Naive thymus-derived CD8-positive, alpha-beta T cell (primary cell): ENCODE data around the gene GYPE. TPM values are rescaled to one million over a fixed set of nuclear protein-coding genes. Genes with fewer than 3 reads are reported as not detected.
"Not testable (repeated sequence)": the region's sequence is repeated elsewhere in the genome, so short reads cannot be mapped to it uniquely, and the experiment has no call there.

Experiments
- ATAC-seq, 2 donors: fragments of 150-1000 bp; cut with Tn5 transposase in 1 of 2; sonication (Bioruptor Pico), chemical (Tn5 transposase) in 1 of 2; 1 replicate in 1 of 2; 2 replicates in 1 of 2; pipeline ENCODE4 v1.10.0; 2021; ENCODE audit warnings: mild to moderate bottlenecking in 2 of 2, moderate library complexity in 2 of 2
- POLR2A ChIA-PET: fragments of 350-600 bp; sonication (Branson Sonifier 250); formaldehyde crosslinking; loops from one replicate; lab custom pipeline; 2021; ENCODE audit warnings: antibody characterized with exemption; lab: Charles Lee
- DNase-seq, 10 donors: peaks; one replicate each; pipeline versions ENCODE4 v3.0.0 to v3.0.0-alpha.2; 2020 to 2022
- H3K27ac Mint-ChIP-seq, 10 donors: one replicate each; pipeline ENCODE4 v1.8.0; 2020 to 2022; ENCODE audit warnings: mild to moderate bottlenecking in 10 of 10, mixed read lengths in 10 of 10, moderate library complexity in 4 of 10, inconsistent platforms in 1 of 10
- H3K27me3 Mint-ChIP-seq, 5 donors: one replicate each; pipeline ENCODE4 v1.8.0; 2021 to 2022; ENCODE audit warnings: mixed read lengths in 5 of 5
- H3K36me3 Mint-ChIP-seq, 3 donors: one replicate each; pipeline ENCODE4 v1.8.0; 2020 to 2022; ENCODE audit warnings: mixed read lengths in 3 of 3, mild to moderate bottlenecking in 2 of 3, inconsistent platforms in 1 of 3
- H3K4me1 Mint-ChIP-seq, 4 donors: one replicate each; pipeline ENCODE4 v1.8.0; 2021 to 2022; ENCODE audit warnings: mixed read lengths in 4 of 4
- H3K4me3 Mint-ChIP-seq, 10 donors: one replicate each; pipeline ENCODE4 v1.8.0; 2020 to 2022; ENCODE audit warnings: mild to moderate bottlenecking in 10 of 10, mixed read lengths in 10 of 10, moderate library complexity in 6 of 10, inconsistent platforms in 1 of 10
- H3K9me3 Mint-ChIP-seq, 9 donors: one replicate each; pipeline ENCODE4 v1.8.0; 2020 to 2022; ENCODE audit warnings: mixed read lengths in 9 of 9, mild to moderate bottlenecking in 3 of 9, inconsistent platforms in 1 of 9, moderate library complexity in 1 of 9
- polyA plus RNA-seq, 3 donors: library from polyadenylated mRNA; unstranded; fragments of 300-500 nt; fragmentation: Illumina TruSeq; gene quantifications; one replicate each; pipeline ENCODE4 v1.2.3, GENCODE V29; 2021
- total RNA-seq, 8 experiments: library from RNA in 2 of 8; stranded (reverse) in 2 of 8; gene quantifications; one replicate each; pipeline ENCODE4 v1.2.3 and lab custom pipeline; 2021 to 2026

Gene GYPE
- total RNA-seq (1 to 10 TPM; 5.6 to 5.7 TPM), polyA plus RNA-seq (1 to 10 TPM; 2.6 to 5.9 (median 5.6) TPM), total RNA-seq (lab: John Stamatoyannopoulos, UW) (0 to 3.9 (median 0.63) reads per million in 6 experiments)

DNA sequence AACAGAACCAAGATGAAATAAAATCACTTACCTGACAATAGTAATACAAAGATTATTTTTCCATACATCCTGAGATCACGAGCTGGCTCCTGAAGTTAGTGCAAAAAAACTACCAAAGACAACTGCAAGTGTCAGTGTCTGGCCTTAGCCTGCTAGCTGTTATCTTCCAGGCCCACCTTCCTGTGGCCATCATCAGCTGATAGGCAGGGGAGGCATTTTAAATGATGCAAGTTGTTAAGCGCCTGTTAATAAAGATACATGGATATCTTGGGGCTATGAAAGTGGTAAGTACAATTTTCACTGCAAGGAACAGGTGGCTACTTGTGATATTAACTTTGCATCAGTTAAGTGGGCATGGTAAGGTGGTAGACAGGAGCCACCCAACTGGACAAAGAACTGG, at the start of gene GYPE:
Gene GYPE, minus strand, starts transcription at position 120 of the 400 bp plus-strand sequence. Its CDS starts 52 bp downstream, at position 68.
- POLR2A ChIA-PET, H3K36me3 Mint-ChIP-seq, ATAC-seq, H3K9me3 Mint-ChIP-seq, DNase-seq, H3K27me3 Mint-ChIP-seq: not testable (repeated sequence)
- Mint-ChIP-seq H3K4me1 (peaks cover 6 to 24% (median 17%) of the 10 kb centered on the region in 4 donors), H3K27ac (peak within 1 kb of the TSS in 2 of 10 donors; percentile 32 to 39), H3K4me3 (peak within 1 kb of the TSS in 2 of 10 donors; percentile 7 to 10)

GRCh38 chr4:143951458-143951972, 46.2 kb upstream of the GYPE start:
- Mint-ChIP-seq H3K36me3 (peaks cover 3 to 25% (median 6%) of the 10 kb centered on the region in 3 donors), H3K9me3 (peaks cover 0 to 39% (median 11%) of the 10 kb centered on the region in 9 donors)
- H3K4me1 Mint-ChIP-seq, POLR2A ChIA-PET, DNase-seq, ATAC-seq, H3K4me3 Mint-ChIP-seq, H3K27me3 Mint-ChIP-seq, H3K27ac Mint-ChIP-seq: not testable (repeated sequence)

DNA sequence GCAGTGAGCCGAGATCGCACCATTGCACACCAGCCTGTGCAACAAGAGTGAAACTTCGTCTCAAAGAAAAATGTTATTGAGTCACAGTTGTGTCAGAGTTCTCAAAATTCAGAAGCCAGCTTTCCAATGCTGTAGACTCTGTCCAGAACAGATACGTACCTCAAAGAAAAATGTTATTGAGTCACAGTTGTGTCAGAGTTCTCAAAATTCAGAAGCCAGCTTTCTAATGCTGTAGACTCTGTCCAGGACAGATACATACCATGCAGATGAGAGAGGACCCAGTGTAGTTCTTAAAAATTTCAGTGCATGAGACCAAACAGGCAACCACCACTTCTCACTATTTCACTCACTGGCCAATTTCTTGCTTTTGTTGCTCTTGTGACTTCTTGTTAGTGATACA, 45.6 kb upstream of the GYPE start:
- POLR2A ChIA-PET, H3K4me3 Mint-ChIP-seq, DNase-seq, H3K27me3 Mint-ChIP-seq, H3K4me1 Mint-ChIP-seq, H3K27ac Mint-ChIP-seq, ATAC-seq: not testable (repeated sequence)
- Mint-ChIP-seq H3K36me3 (peaks cover 3 to 25% (median 5%) of the 10 kb centered on the region in 3 donors), H3K9me3 (peaks cover 0 to 39% (median 11%) of the 10 kb centered on the region in 9 donors)

DNA sequence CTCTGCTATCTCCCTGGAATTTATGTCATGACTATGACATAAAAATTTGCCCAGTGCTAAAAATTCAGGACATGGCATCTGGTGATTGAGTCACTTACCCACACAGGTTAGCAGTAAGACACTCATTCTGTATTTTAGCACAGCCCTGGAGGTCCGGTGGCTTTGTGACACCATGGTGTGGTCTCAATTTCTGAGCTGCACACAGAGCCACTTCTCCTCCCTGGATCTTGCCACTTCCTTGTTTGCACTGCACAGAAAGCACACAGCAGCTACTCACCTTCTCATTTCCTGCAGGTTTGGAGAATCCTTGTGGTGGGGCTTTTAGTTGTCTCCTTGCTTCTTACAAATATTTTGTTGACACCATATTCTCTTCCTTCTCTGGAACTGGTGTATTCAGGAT, 44.8 kb upstream of the GYPE start:
- DNase-seq, H3K27ac Mint-ChIP-seq, H3K27me3 Mint-ChIP-seq, ATAC-seq, H3K4me1 Mint-ChIP-seq, H3K4me3 Mint-ChIP-seq, POLR2A ChIA-PET: not testable (repeated sequence)
- H3K9me3 Mint-ChIP-seq = peaks cover 0 to 39% (median 11%) of the 10 kb centered on the region in 9 donors
- H3K36me3 Mint-ChIP-seq = peaks cover 3 to 25% (median 3%) of the 10 kb centered on the region in 3 donors

DNA sequence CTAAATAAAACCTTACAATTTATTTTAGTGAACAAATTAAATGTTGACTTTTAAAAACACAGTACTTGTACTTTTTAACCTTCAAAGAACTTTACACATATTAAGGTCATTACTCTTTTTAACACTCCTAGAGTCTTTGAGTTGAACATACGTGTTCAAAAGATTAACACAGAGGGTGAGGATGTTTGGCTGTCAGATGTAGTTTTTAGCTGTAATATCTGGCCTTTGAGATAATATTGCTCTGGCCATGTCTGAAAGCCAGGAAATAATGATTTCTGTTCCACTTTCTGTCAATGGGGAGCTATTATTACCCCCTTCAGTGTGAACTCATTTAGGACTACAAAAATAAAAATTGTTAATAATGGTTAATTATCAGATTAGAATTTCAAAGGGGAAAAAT, 42.1 kb upstream of the GYPE start:
- ATAC-seq, H3K27me3 Mint-ChIP-seq, H3K4me3 Mint-ChIP-seq, POLR2A ChIA-PET, DNase-seq, H3K4me1 Mint-ChIP-seq, H3K27ac Mint-ChIP-seq: not testable (repeated sequence)
- H3K36me3 Mint-ChIP-seq = peaks cover 3 to 18% (median 3%) of the 10 kb centered on the region in 3 donors
- H3K9me3 Mint-ChIP-seq = peaks cover 0 to 28% (median 11%) of the 10 kb centered on the region in 9 donors

DNA sequence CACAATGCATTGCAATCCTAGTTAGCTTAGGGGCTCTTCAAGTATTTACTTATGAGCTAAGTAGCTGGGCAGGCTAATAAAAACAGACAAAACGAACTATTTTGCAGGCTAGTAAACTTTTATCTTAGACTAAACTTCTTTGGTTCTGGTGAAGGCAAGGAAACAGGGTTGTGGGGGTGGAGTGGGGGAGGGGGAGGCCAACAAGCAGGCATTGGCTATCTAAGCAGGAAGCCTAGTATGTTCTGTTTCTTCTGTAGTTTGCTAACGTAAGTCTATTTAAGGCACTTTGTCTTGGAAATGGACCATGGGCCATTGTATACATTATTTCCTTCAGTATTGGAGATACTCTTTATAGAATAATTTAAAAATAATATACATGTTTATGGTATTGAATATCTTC, 35.3 kb upstream of the GYPE start:
- H3K4me1 Mint-ChIP-seq, ATAC-seq, H3K27me3 Mint-ChIP-seq, DNase-seq, H3K4me3 Mint-ChIP-seq, H3K36me3 Mint-ChIP-seq, H3K27ac Mint-ChIP-seq, POLR2A ChIA-PET, H3K9me3 Mint-ChIP-seq: not testable (repeated sequence)

GRCh38 chr4:143939528-143939927, 34.2 kb upstream of the GYPE start:
- no peak for DNase-seq
- H3K4me1 Mint-ChIP-seq = no peaks in the 10 kb centered on the region
- no peak overlapping the region for H3K27ac Mint-ChIP-seq
- POLR2A ChIA-PET = no interaction called here
- peaks cover 0 to 2% (median 0%) of the 10 kb centered on the region in 3 donors for H3K36me3 Mint-ChIP-seq
- no peak overlapping the region for H3K4me3 Mint-ChIP-seq
- H3K27me3 Mint-ChIP-seq = no peaks in the 10 kb centered on the region
- no peak for ATAC-seq
- peaks cover 0 to 6% (median 0%) of the 10 kb centered on the region in 9 donors for H3K9me3 Mint-ChIP-seq

DNA sequence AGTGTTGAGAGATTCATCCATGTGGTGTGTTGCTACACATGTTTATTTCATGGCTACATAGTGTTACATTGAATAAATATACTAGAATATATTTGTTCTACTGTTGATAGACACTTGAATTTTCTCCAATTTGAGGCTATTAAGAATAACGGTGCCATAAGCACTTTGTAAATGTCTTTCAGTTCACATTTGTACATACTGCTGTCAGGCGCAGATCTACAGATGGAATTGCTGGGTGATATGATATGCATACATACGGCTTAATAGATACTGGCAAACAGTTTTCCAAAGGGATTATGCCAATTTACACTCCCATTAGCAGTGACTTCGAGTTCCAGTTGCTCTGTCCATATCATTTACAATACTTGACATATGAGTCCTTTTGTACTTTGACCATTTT, 33.5 kb upstream of the GYPE start:
- H3K27ac Mint-ChIP-seq, H3K9me3 Mint-ChIP-seq, H3K36me3 Mint-ChIP-seq, H3K4me3 Mint-ChIP-seq, POLR2A ChIA-PET, DNase-seq, H3K27me3 Mint-ChIP-seq, H3K4me1 Mint-ChIP-seq, ATAC-seq: not testable (repeated sequence)

DNA sequence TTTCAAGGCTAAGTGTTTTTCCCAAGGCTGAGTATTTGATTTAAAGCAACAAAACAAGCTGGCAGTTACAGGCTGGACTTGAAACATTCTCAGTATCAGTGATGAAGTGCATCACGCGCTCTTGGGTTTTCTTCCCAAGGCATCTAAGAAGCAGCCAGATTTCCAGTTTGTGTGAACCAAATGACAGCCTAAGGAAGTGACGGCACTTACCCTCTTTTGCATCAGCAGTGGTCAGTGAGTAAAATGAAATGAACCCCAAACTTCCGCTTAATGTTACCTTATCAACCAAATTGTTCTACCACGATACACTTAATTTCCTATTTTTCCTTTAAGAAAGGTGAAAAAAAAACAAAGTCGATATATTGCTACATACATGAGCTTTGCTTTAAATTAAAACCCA, 15.8 kb upstream of the GYPE start:
- Mint-ChIP-seq H3K27me3 (peaks cover 0 to 3% (median 0%) of the 10 kb centered on the region in 5 donors), H3K4me3 (peak overlapping the region in 2 of 10 donors; percentile 38 to 41), H3K36me3 (no peaks in the 10 kb centered on the region), H3K4me1 (peaks cover 2 to 19% (median 10%) of the 10 kb centered on the region in 4 donors), H3K27ac (peak overlapping the region in 6 of 10 donors; percentile 11 to 66 (median 25)), H3K9me3 (peaks cover 0 to 9% (median 1%) of the 10 kb centered on the region in 9 donors)
- ATAC-seq (peak in 1 of 2 donors; percentile 40), DNase-seq (peak in 2 of 10 donors; percentile 19 to 24)
- POLR2A ChIA-PET = no interaction called here

DNA sequence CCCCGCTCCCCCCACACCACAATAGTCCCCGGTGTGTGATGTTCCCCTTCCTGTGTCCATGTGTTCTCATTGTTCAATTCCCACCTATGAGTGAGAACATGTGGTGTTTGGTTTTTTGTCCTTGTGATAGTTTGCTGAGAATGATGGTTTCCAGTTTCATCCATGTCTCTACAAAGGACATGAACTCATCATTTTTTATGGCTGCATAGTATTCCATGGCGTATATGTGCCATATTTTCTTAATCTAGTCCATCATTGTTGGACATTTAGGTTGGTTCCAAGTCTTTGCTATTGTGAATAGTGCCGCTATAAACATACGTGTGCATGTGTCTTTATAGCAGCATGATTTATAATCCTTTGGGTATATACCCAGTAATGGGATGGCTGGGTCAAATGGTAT, 11.1 kb upstream of the GYPE start:
- H3K36me3 Mint-ChIP-seq, POLR2A ChIA-PET, H3K4me3 Mint-ChIP-seq, DNase-seq, H3K27me3 Mint-ChIP-seq, H3K27ac Mint-ChIP-seq, H3K9me3 Mint-ChIP-seq, ATAC-seq: not testable (repeated sequence)
- peaks cover 2 to 23% (median 10%) of the 10 kb centered on the region in 4 donors for H3K4me1 Mint-ChIP-seq

- H3K36me3 Mint-ChIP-seq, POLR2A ChIA-PET, DNase-seq, H3K27me3 Mint-ChIP-seq, H3K9me3 Mint-ChIP-seq: not testable (repeated sequence)
- Mint-ChIP-seq H3K4me1 (peaks cover 6 to 31% (median 15%) of the 10 kb centered on the region in 4 donors), H3K27ac (peak overlapping the region in 8 of 10 donors; percentile 31 to 98 (median 92)), H3K4me3 (peak overlapping the region; percentile 82 to 92 (median 88))
- ATAC-seq = peak; percentile 36 to 41
Measured at GRCh38 chr4:143912478-143912877, 7.1 kb upstream of the GYPE start.

- DNase-seq = peak in 9 of 10 donors; percentile 6 to 76 (median 26)
- H3K27me3 Mint-ChIP-seq, H3K9me3 Mint-ChIP-seq, H3K36me3 Mint-ChIP-seq, POLR2A ChIA-PET: not testable (repeated sequence)
- peaks cover 6 to 33% (median 18%) of the 10 kb centered on the region in 4 donors for H3K4me1 Mint-ChIP-seq
- H3K4me3 Mint-ChIP-seq = peak overlapping the region; percentile 82 to 92 (median 88)
- peak overlapping the region in 9 of 10 donors; percentile 31 to 98 (median 89) for H3K27ac Mint-ChIP-seq
- peak; percentile 55 to 92 for ATAC-seq
Measured at GRCh38 chr4:143911528-143912417, 6.4 kb upstream of the GYPE start.

GRCh38 chr4:143910906-143911305, 5.5 kb upstream of the GYPE start:
- DNase-seq, H3K36me3 Mint-ChIP-seq, POLR2A ChIA-PET, H3K27me3 Mint-ChIP-seq, H3K9me3 Mint-ChIP-seq, ATAC-seq: not testable (repeated sequence)
- peak overlapping the region in 6 of 10 donors; percentile 9 to 84 (median 68) for H3K27ac Mint-ChIP-seq
- peaks cover 6 to 36% (median 22%) of the 10 kb centered on the region in 4 donors for H3K4me1 Mint-ChIP-seq
- peak overlapping the region; percentile 26 to 92 (median 87) for H3K4me3 Mint-ChIP-seq
